Osteocyte (in vitro differentiated cells): ENCODE measurements around the gene NFX1. TPM values are rescaled to one million over a fixed set of nuclear protein-coding genes. Genes with fewer than 3 reads are reported as not detected.
A peak's percentile ranks its signal among the peaks of the same experiment; 100 is the strongest.

ENCODE experiments used
- DNase-seq: peaks from one replicate; pipeline ENCODE4 v3.0.0; 2021; ENCODE audit warnings: mixed read lengths; ENCODE audit not compliant: unreplicated experiment; ENCODE audit errors: extremely low spot score
- H3K27ac Mint-ChIP-seq: one replicate; pipeline ENCODE4 v1.8.0; 2021; ENCODE audit warnings: mild to moderate bottlenecking, mixed read lengths; ENCODE audit not compliant: unreplicated experiment
- H3K27me3 Mint-ChIP-seq: one replicate; pipeline ENCODE4 v1.8.0; 2021; ENCODE audit warnings: mixed read lengths; ENCODE audit not compliant: unreplicated experiment
- H3K36me3 Mint-ChIP-seq: one replicate; pipeline ENCODE4 v1.8.0; 2021; ENCODE audit warnings: mixed read lengths; ENCODE audit not compliant: unreplicated experiment
- H3K4me1 Mint-ChIP-seq: one replicate; pipeline ENCODE4 v1.8.0; 2021; ENCODE audit warnings: mixed read lengths; ENCODE audit not compliant: unreplicated experiment
- H3K4me3 Mint-ChIP-seq: one replicate; pipeline ENCODE4 v1.8.0; 2021; ENCODE audit warnings: mild to moderate bottlenecking, moderate library complexity, mixed read lengths; ENCODE audit not compliant: unreplicated experiment
- H3K9me3 Mint-ChIP-seq: one replicate; pipeline ENCODE4 v1.8.0; 2021; ENCODE audit warnings: mixed read lengths; ENCODE audit not compliant: unreplicated experiment
- CTCF ChIP-seq: fragments of 200-600 bp; sonication (generic); IDR thresholded peaks from 2 replicates; pipeline ENCODE4 v1.5.0; 2021; ENCODE audit warnings: antibody characterized with exemption, mild to moderate bottlenecking, moderate library complexity
- total RNA-seq: library from RNA; stranded (reverse); gene quantifications from 2 replicates; pipeline ENCODE4 v1.2.1, GENCODE V29; 2021

The NFX1 gene
- total RNA-seq, 1 donor from 2014 or later = 36.1 TPM

GRCh38 chr9:33340186-33340585 is 49.9 kb downstream of the NFX1 start:
- no peak overlapping the region for H3K27ac Mint-ChIP-seq
- peak; percentile 30 for DNase-seq
- H3K4me3 Mint-ChIP-seq = no peak overlapping the region
- peaks cover 44% of the 10 kb centered on the region for H3K36me3 Mint-ChIP-seq
- H3K27me3 Mint-ChIP-seq = no peaks in the 10 kb centered on the region
- no peaks in the 10 kb centered on the region for H3K4me1 Mint-ChIP-seq
- no peaks in the 10 kb centered on the region for H3K9me3 Mint-ChIP-seq
- TF ChIP-seq CTCF = no peak

- Mint-ChIP-seq H3K4me3 (no peak overlapping the region), H3K27me3 (no peaks in the 10 kb centered on the region), H3K4me1 (no peaks in the 10 kb centered on the region), H3K36me3 (peaks cover 53% of the 10 kb centered on the region), H3K27ac (no peak overlapping the region), H3K9me3 (no peaks in the 10 kb centered on the region)
- no peak for TF ChIP-seq CTCF
- peak; percentile 49 for DNase-seq
These were observed 50.9 kb downstream of the NFX1 start for GRCh38 chr9:33341182-33341581.

- Mint-ChIP-seq H3K27me3 (no peaks in the 10 kb centered on the region), H3K4me1 (no peaks in the 10 kb centered on the region), H3K36me3 (peaks cover 65% of the 10 kb centered on the region), H3K4me3 (no peak overlapping the region), H3K27ac (no peak overlapping the region), H3K9me3 (peaks cover 4% of the 10 kb centered on the region)
- peak; percentile 48 for DNase-seq
- TF ChIP-seq CTCF = no peak
These were observed 53.8 kb downstream of the NFX1 start for GRCh38 chr9:33344145-33344544.

- no peak for TF ChIP-seq CTCF
- Mint-ChIP-seq H3K4me3 (no peak overlapping the region), H3K27ac (no peak overlapping the region), H3K27me3 (no peaks in the 10 kb centered on the region), H3K36me3 (peaks cover 46% of the 10 kb centered on the region), H3K4me1 (peaks cover 2% of the 10 kb centered on the region), H3K9me3 (peaks cover 4% of the 10 kb centered on the region)
- peak; percentile 2 for DNase-seq
These were observed 56.2 kb downstream of the NFX1 start for GRCh38 chr9:33346564-33346963.

- no peak overlapping the region for H3K27ac Mint-ChIP-seq
- peaks cover 43% of the 10 kb centered on the region for H3K36me3 Mint-ChIP-seq
- H3K9me3 Mint-ChIP-seq = peaks cover 4% of the 10 kb centered on the region
- H3K4me1 Mint-ChIP-seq = peaks cover 2% of the 10 kb centered on the region
- no peak for TF ChIP-seq CTCF
- H3K27me3 Mint-ChIP-seq = no peaks in the 10 kb centered on the region
- no peak for DNase-seq
- H3K4me3 Mint-ChIP-seq = no peak overlapping the region
These were observed 58.7 kb downstream of the NFX1 start for GRCh38 chr9:33348998-33349397.
